Astrocyte (in vitro differentiated cells and primary cell): ENCODE measurements around the gene ADGRG6. TPM values are rescaled to one million over a fixed set of nuclear protein-coding genes. Genes with fewer than 3 reads are reported as not detected.

ENCODE experiments used
- DNase-seq: peaks from one replicate; pipeline ENCODE4 v3.0.0-alpha.2; 2010; ENCODE audit warnings: low read depth
- FAIRE-seq: peaks from 2 replicates; lab custom pipeline; 2011; peaks lifted over from hg19 to GRCh38; lab: Jason Lieb, UNC
- H2AFZ ChIP-seq: 2 replicates; pipeline ENCODE4 v1.6.0; 2012; ENCODE audit warnings: low read depth, low read length, inconsistent platforms
- H3K27ac ChIP-seq: 2 replicates; pipeline ENCODE4 v1.5.1; 2011; ENCODE audit warnings: low read depth, low read length, inconsistent platforms
- H3K27me3 ChIP-seq: 2 replicates; pipeline ENCODE4 v1.6.0; 2011; ENCODE audit warnings: low read length, inconsistent platforms; ENCODE audit not compliant: insufficient read depth
- H3K36me3 ChIP-seq: 2 replicates; pipeline ENCODE4 v1.5.1; 2011; ENCODE audit warnings: low read length, inconsistent platforms; ENCODE audit not compliant: insufficient read depth
- H3K4me1 ChIP-seq: 2 replicates; pipeline ENCODE4 v1.5.1; 2011; ENCODE audit warnings: low read length, inconsistent platforms; ENCODE audit not compliant: insufficient read depth
- H3K4me2 ChIP-seq: 2 replicates; pipeline ENCODE4 v1.6.0; 2012; ENCODE audit warnings: low read length, inconsistent platforms
- H3K4me3 ChIP-seq: 2 replicates; pipeline ENCODE4 v1.5.1; 2011; ENCODE audit warnings: low read depth, mild to moderate bottlenecking, low read length, inconsistent platforms; ENCODE audit not compliant: insufficient read depth
- H3K79me2 ChIP-seq: 2 replicates; pipeline ENCODE4 v1.6.0; 2012; ENCODE audit warnings: mild to moderate bottlenecking, low read length, inconsistent platforms; ENCODE audit not compliant: insufficient read depth
- H3K9ac ChIP-seq: 2 replicates; pipeline ENCODE4 v1.6.0; 2012; ENCODE audit warnings: mild to moderate bottlenecking, low read length, inconsistent platforms
- H3K9me3 ChIP-seq: 2 replicates; pipeline ENCODE4 v1.5.1; 2012; ENCODE audit warnings: low read depth, mild to moderate bottlenecking, low read length, inconsistent platforms; ENCODE audit not compliant: insufficient read depth
- H4K20me1 ChIP-seq: 2 replicates; pipeline ENCODE4 v1.6.0; 2012; ENCODE audit warnings: low read length, inconsistent platforms; ENCODE audit not compliant: insufficient read depth
- H3K27ac Mint-ChIP-seq: one replicate; pipeline ENCODE4 v1.8.0; 2021; ENCODE audit warnings: mild to moderate bottlenecking, mixed read lengths; ENCODE audit not compliant: unreplicated experiment
- H3K27me3 Mint-ChIP-seq: one replicate; pipeline ENCODE4 v1.8.0; 2021; ENCODE audit warnings: low read depth, mixed read lengths; ENCODE audit not compliant: unreplicated experiment
- H3K36me3 Mint-ChIP-seq: one replicate; pipeline ENCODE4 v1.8.0; 2021; ENCODE audit warnings: low read depth, mixed read lengths; ENCODE audit not compliant: unreplicated experiment
- H3K4me1 Mint-ChIP-seq: one replicate; pipeline ENCODE4 v1.8.0; 2021; ENCODE audit warnings: low read depth, mixed read lengths; ENCODE audit not compliant: unreplicated experiment
- H3K4me3 Mint-ChIP-seq: one replicate; pipeline ENCODE4 v1.8.0; 2021; ENCODE audit warnings: mild to moderate bottlenecking, moderate library complexity, mixed read lengths; ENCODE audit not compliant: unreplicated experiment
- H3K9me3 Mint-ChIP-seq: one replicate; pipeline ENCODE4 v1.8.0; 2021; ENCODE audit warnings: mild to moderate bottlenecking, mixed read lengths; ENCODE audit not compliant: unreplicated experiment
- EZH2 ChIP-seq: IDR thresholded peaks from 2 replicates; pipeline ENCODE4 v1.6.1; 2012; ENCODE audit warnings: mild to moderate bottlenecking, low read length, inconsistent platforms; ENCODE audit not compliant: insufficient read depth
- total RNA-seq: library from RNA; stranded (reverse); gene quantifications from 2 replicates; pipeline ENCODE4 v1.2.1, GENCODE V29; 2021
- TF ChIP-seq, protein P1 (sequence below): IDR thresholded peaks from 2 replicates; pipeline ENCODE4 v1.5.1; 2011; ENCODE audit warnings: low read depth, mild to moderate bottlenecking, inconsistent platforms, low read length, moderate library complexity; ENCODE audit not compliant: insufficient read depth

The ADGRG6 gene
- total RNA-seq, 1 donor from 2014 or later = 98.2 TPM

DNA sequence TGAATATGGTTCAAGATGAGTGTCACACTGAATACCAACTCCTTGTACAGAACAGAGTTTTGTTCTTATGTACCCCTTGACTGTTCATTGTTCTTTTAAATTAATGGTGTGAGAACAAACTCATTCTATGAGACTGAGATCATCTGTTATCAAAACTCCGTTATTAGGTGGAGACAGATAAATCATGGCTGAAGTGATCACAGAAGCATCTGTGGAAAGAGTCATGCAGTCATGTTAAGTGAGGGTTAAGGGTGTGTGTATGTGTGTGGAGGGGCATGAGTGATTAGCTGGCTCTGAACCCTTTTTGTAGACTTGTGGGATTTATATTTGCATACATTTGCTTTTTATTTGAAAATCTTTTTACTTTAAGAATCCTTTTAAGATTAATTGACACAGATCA lies 24.7 kb downstream of the ADGRG6 start:
- Histone ChIP-seq H3K27ac (no peak overlapping the region), H3K4me3 (no peak overlapping the region), H4K20me1 (no peaks in the 10 kb centered on the region), H3K36me3 (no peaks in the 10 kb centered on the region), H3K9ac (no peak overlapping the region), H2AFZ (no peak overlapping the region), H3K4me1 (no peaks in the 10 kb centered on the region), H3K27me3 (no peaks in the 10 kb centered on the region), H3K4me2 (no peak overlapping the region), H3K9me3 (no peaks in the 10 kb centered on the region), H3K79me2 (no peaks in the 10 kb centered on the region)
- Mint-ChIP-seq H3K36me3 (peaks cover 4% of the 10 kb centered on the region), H3K27ac (no peak overlapping the region), H3K4me3 (no peak overlapping the region), H3K4me1 (peaks cover 43% of the 10 kb centered on the region), H3K9me3 (no peaks in the 10 kb centered on the region), H3K27me3 (no peaks in the 10 kb centered on the region)
- TF ChIP-seq EZH2 = no peak
- TF ChIP-seq, protein P1, sequence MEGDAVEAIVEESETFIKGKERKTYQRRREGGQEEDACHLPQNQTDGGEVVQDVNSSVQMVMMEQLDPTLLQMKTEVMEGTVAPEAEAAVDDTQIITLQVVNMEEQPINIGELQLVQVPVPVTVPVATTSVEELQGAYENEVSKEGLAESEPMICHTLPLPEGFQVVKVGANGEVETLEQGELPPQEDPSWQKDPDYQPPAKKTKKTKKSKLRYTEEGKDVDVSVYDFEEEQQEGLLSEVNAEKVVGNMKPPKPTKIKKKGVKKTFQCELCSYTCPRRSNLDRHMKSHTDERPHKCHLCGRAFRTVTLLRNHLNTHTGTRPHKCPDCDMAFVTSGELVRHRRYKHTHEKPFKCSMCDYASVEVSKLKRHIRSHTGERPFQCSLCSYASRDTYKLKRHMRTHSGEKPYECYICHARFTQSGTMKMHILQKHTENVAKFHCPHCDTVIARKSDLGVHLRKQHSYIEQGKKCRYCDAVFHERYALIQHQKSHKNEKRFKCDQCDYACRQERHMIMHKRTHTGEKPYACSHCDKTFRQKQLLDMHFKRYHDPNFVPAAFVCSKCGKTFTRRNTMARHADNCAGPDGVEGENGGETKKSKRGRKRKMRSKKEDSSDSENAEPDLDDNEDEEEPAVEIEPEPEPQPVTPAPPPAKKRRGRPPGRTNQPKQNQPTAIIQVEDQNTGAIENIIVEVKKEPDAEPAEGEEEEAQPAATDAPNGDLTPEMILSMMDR = no peak
- FAIRE-seq (no peak), DNase-seq (peak; percentile 37)

DNA sequence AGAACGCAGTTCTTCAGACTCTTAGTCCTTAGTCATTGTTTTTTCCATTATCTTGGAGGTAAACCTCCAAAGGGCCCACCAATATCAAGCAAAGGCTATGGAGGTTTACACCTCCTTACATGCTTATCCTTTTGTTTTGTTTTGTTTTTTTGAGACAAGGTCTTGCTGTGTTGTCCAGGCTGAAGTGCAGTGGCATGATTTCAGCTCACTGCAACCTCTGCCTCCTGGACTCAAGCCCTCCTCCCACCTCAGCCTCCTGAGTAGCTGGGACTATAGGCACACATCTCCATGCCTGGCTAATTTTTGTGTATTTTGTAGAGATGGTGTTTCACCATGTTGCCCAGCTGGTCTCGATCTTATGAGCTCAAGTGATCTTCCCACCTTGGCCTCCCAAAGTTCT lies 26.3 kb downstream of the ADGRG6 start:
- FAIRE-seq = no peak
- Histone ChIP-seq H3K9me3 (no peaks in the 10 kb centered on the region), H3K9ac (no peak overlapping the region), H3K4me3 (no peak overlapping the region), H3K79me2 (no peaks in the 10 kb centered on the region), H3K36me3 (no peaks in the 10 kb centered on the region), H3K27ac (no peak overlapping the region), H3K27me3 (no peaks in the 10 kb centered on the region), H4K20me1 (no peaks in the 10 kb centered on the region), H3K4me2 (no peak overlapping the region), H3K4me1 (no peaks in the 10 kb centered on the region), H2AFZ (no peak overlapping the region)
- H3K4me3 Mint-ChIP-seq = no peak overlapping the region
- H3K27me3 Mint-ChIP-seq = no peaks in the 10 kb centered on the region
- peaks cover 43% of the 10 kb centered on the region for H3K4me1 Mint-ChIP-seq
- peaks cover 4% of the 10 kb centered on the region for H3K36me3 Mint-ChIP-seq
- TF ChIP-seq EZH2 = no peak
- TF ChIP-seq, protein P1 = no peak
- no peaks in the 10 kb centered on the region for H3K9me3 Mint-ChIP-seq
- H3K27ac Mint-ChIP-seq = no peak overlapping the region
- DNase-seq = no peak

DNA sequence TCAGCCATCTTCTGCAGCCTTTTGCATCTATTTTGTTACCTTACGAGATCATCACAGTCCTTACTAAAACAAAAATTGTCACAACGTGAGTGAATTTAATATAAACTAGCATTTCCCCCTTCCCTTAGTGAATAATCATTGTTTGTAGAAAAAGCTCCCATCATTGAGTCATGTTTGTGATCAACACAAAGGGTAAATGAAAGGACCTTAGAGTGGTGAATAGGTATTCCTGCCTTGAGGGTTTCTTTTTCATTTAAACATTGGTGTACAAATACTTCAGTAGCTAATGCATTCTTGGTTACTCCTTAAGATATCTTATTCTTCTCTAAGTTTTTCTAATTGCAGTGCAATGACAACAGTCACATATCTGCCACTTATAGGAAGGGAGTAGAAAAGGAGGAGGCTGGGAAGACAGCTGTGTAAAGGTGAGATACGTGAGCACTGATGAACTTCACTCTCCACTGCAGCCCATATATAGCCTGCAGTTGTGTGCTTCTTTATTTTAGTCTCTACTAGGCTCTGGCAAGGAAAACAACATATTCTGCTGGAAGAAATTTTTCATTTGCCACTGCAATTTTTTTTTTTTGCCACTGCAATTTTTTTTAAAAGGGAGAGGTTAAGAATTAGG lies 27.8 kb downstream of the ADGRG6 start:
- Mint-ChIP-seq H3K4me1 (peaks cover 38% of the 10 kb centered on the region), H3K36me3 (peaks cover 4% of the 10 kb centered on the region), H3K4me3 (no peak overlapping the region), H3K9me3 (no peaks in the 10 kb centered on the region), H3K27me3 (no peaks in the 10 kb centered on the region), H3K27ac (peak overlapping the region; percentile 48)
- H3K79me2 ChIP-seq = no peaks in the 10 kb centered on the region
- H3K4me2 ChIP-seq = no peak overlapping the region
- H3K9ac ChIP-seq = no peak overlapping the region
- no peaks in the 10 kb centered on the region for H4K20me1 ChIP-seq
- H3K27me3 ChIP-seq = no peaks in the 10 kb centered on the region
- TF ChIP-seq EZH2 = no peak
- TF ChIP-seq, protein P1 = no peak
- no peak overlapping the region for H3K27ac ChIP-seq
- H2AFZ ChIP-seq = no peak overlapping the region
- FAIRE-seq = no peak
- H3K36me3 ChIP-seq = no peaks in the 10 kb centered on the region
- no peak overlapping the region for H3K4me3 ChIP-seq
- H3K4me1 ChIP-seq = no peaks in the 10 kb centered on the region
- no peak for DNase-seq
- no peaks in the 10 kb centered on the region for H3K9me3 ChIP-seq
